GM12892 (cell line): ENCODE results near the gene THBS1.

Source experiments
- POLR2A ChIP-seq: IDR thresholded peaks from 2 replicates; pipeline ENCODE4 v1.6.1; 2011; ENCODE audit warnings: low read depth, low read length, control low read depth
- POLR2AphosphoS5 ChIP-seq: IDR thresholded peaks from 2 replicates; pipeline ENCODE4 v1.6.1; 2011; ENCODE audit warnings: low read depth, low read length, control low read depth
- TAF1 ChIP-seq: IDR thresholded peaks from 2 replicates; pipeline ENCODE4 v1.6.1; 2011; ENCODE audit warnings: low read depth, mild to moderate bottlenecking, control low read depth, low read length, borderline replicate concordance

GRCh38 chr15:39593656-39594445, 13.0 kb downstream of the THBS1 start:
- TF ChIP-seq POLR2A = no peak
- no peak for TF ChIP-seq POLR2AphosphoS5
- no peak for TF ChIP-seq TAF1
